Activated naive CD4-positive, alpha-beta T cell treated with anti-CD3 and anti-CD28 coated beads, Interleukin-2, amount 50 U/mL, for 24 hours (primary cell): Measurements from ENCODE around the gene ICE2.

Experiments used
- H3K27ac Mint-ChIP-seq: one replicate; pipeline ENCODE4 v1.8.0; 2021; ENCODE audit warnings: mild to moderate bottlenecking, mixed read lengths
- H3K27me3 Mint-ChIP-seq: one replicate; pipeline ENCODE4 v1.8.0; 2021; ENCODE audit warnings: mixed read lengths
- H3K36me3 Mint-ChIP-seq: one replicate; pipeline ENCODE4 v1.8.0; 2021; ENCODE audit warnings: mixed read lengths
- H3K4me1 Mint-ChIP-seq: one replicate; pipeline ENCODE4 v1.8.0; 2021; ENCODE audit warnings: mixed read lengths
- H3K4me3 Mint-ChIP-seq: one replicate; pipeline ENCODE4 v1.8.0; 2021; ENCODE audit warnings: mild to moderate bottlenecking, mixed read lengths
- H3K9me3 Mint-ChIP-seq: one replicate; pipeline ENCODE4 v1.8.0; 2021; ENCODE audit warnings: mixed read lengths

The ICE2 gene

GRCh38 chr15:60381148-60381788 lies 97.7 kb downstream of the ICE2 start:
- Mint-ChIP-seq H3K27ac (no peak overlapping the region), H3K4me1 (no peaks in the 10 kb centered on the region), H3K4me3 (no peak overlapping the region), H3K27me3 (no peaks in the 10 kb centered on the region), H3K9me3 (no peaks in the 10 kb centered on the region), H3K36me3 (peaks cover 11% of the 10 kb centered on the region)

- H3K36me3 Mint-ChIP-seq: peaks cover 11% of the 10 kb centered on the region
- H3K27ac Mint-ChIP-seq: no peak overlapping the region
- H3K4me3 Mint-ChIP-seq: no peak overlapping the region
- H3K27me3 Mint-ChIP-seq: no peaks in the 10 kb centered on the region
- no peaks in the 10 kb centered on the region for H3K9me3 Mint-ChIP-seq
- H3K4me1 Mint-ChIP-seq: no peaks in the 10 kb centered on the region
Observed at GRCh38 chr15:60379525-60380274, 99.2 kb downstream of the ICE2 start.

- no peaks in the 10 kb centered on the region for H3K9me3 Mint-ChIP-seq
- H3K4me1 Mint-ChIP-seq: no peaks in the 10 kb centered on the region
- no peaks in the 10 kb centered on the region for H3K27me3 Mint-ChIP-seq
- peaks cover 12% of the 10 kb centered on the region for H3K36me3 Mint-ChIP-seq
- H3K27ac Mint-ChIP-seq: no peak overlapping the region
- no peak overlapping the region for H3K4me3 Mint-ChIP-seq
Observed at GRCh38 chr15:60379185-60379524, 99.8 kb downstream of the ICE2 start.

GRCh38 chr15:60376677-60377095 lies 102.3 kb downstream of the ICE2 start:
- peaks cover 8% of the 10 kb centered on the region for H3K36me3 Mint-ChIP-seq

GRCh38 chr15:60375306-60375705 lies 103.6 kb downstream of the ICE2 start:
- no peaks in the 10 kb centered on the region for H3K4me1 Mint-ChIP-seq
- H3K9me3 Mint-ChIP-seq: no peaks in the 10 kb centered on the region
- H3K36me3 Mint-ChIP-seq: peaks cover 4% of the 10 kb centered on the region
- H3K27me3 Mint-ChIP-seq: no peaks in the 10 kb centered on the region
- no peak overlapping the region for H3K27ac Mint-ChIP-seq
- H3K4me3 Mint-ChIP-seq: no peak overlapping the region

More at GRCh38 chr15:60376677-60377095, 102.3 kb downstream of the ICE2 start:
- Mint-ChIP-seq H3K27ac (no peak overlapping the region), H3K27me3 (no peaks in the 10 kb centered on the region), H3K4me1 (no peaks in the 10 kb centered on the region), H3K9me3 (no peaks in the 10 kb centered on the region), H3K4me3 (no peak overlapping the region)

- Mint-ChIP-seq H3K27ac (no peak overlapping the region), H3K4me3 (no peak overlapping the region), H3K36me3 (peaks cover 4% of the 10 kb centered on the region), H3K27me3 (no peaks in the 10 kb centered on the region), H3K9me3 (no peaks in the 10 kb centered on the region), H3K4me1 (no peaks in the 10 kb centered on the region)
Observed at GRCh38 chr15:60374628-60375081, 104.3 kb downstream of the ICE2 start.

GRCh38 chr15:60374209-60374608 lies 104.7 kb downstream of the ICE2 start:
- Mint-ChIP-seq H3K4me3 (no peak overlapping the region), H3K4me1 (no peaks in the 10 kb centered on the region), H3K27ac (no peak overlapping the region), H3K9me3 (no peaks in the 10 kb centered on the region), H3K27me3 (no peaks in the 10 kb centered on the region), H3K36me3 (peaks cover 4% of the 10 kb centered on the region)

- Mint-ChIP-seq H3K4me1 (no peaks in the 10 kb centered on the region), H3K4me3 (no peak overlapping the region), H3K9me3 (no peaks in the 10 kb centered on the region), H3K36me3 (peaks cover 5% of the 10 kb centered on the region), H3K27ac (no peak overlapping the region), H3K27me3 (no peaks in the 10 kb centered on the region)
Observed at GRCh38 chr15:60373745-60374144, 105.2 kb downstream of the ICE2 start.

- H3K4me1 Mint-ChIP-seq: no peaks in the 10 kb centered on the region
- no peak overlapping the region for H3K27ac Mint-ChIP-seq
- H3K27me3 Mint-ChIP-seq: no peaks in the 10 kb centered on the region
- no peak overlapping the region for H3K4me3 Mint-ChIP-seq
- H3K36me3 Mint-ChIP-seq: peaks cover 5% of the 10 kb centered on the region
- H3K9me3 Mint-ChIP-seq: no peaks in the 10 kb centered on the region
Observed at GRCh38 chr15:60373327-60373726, 105.6 kb downstream of the ICE2 start.

GRCh38 chr15:60372756-60373155 lies 106.2 kb downstream of the ICE2 start:
- no peaks in the 10 kb centered on the region for H3K4me1 Mint-ChIP-seq
- H3K27me3 Mint-ChIP-seq: no peaks in the 10 kb centered on the region
- H3K27ac Mint-ChIP-seq: no peak overlapping the region
- H3K9me3 Mint-ChIP-seq: no peaks in the 10 kb centered on the region
- H3K36me3 Mint-ChIP-seq: peaks cover 5% of the 10 kb centered on the region
- H3K4me3 Mint-ChIP-seq: no peak overlapping the region

- H3K9me3 Mint-ChIP-seq: no peaks in the 10 kb centered on the region
- no peaks in the 10 kb centered on the region for H3K4me1 Mint-ChIP-seq
- H3K36me3 Mint-ChIP-seq: peaks cover 5% of the 10 kb centered on the region
- H3K27ac Mint-ChIP-seq: no peak overlapping the region
- H3K27me3 Mint-ChIP-seq: no peaks in the 10 kb centered on the region
- H3K4me3 Mint-ChIP-seq: no peak overlapping the region
Observed at GRCh38 chr15:60372227-60372626, 106.7 kb downstream of the ICE2 start.

- Mint-ChIP-seq H3K27ac (peak overlapping the region; percentile 17), H3K27me3 (no peaks in the 10 kb centered on the region), H3K36me3 (peaks cover 4% of the 10 kb centered on the region), H3K4me1 (no peaks in the 10 kb centered on the region), H3K4me3 (no peak overlapping the region), H3K9me3 (no peaks in the 10 kb centered on the region)
Observed at GRCh38 chr15:60371175-60372051, 107.5 kb downstream of the ICE2 start.

GRCh38 chr15:60370869-60371136 lies 108.1 kb downstream of the ICE2 start:
- H3K4me1 Mint-ChIP-seq: no peaks in the 10 kb centered on the region
- H3K4me3 Mint-ChIP-seq: no peak overlapping the region
- H3K27ac Mint-ChIP-seq: no peak overlapping the region
- H3K27me3 Mint-ChIP-seq: no peaks in the 10 kb centered on the region
- no peaks in the 10 kb centered on the region for H3K9me3 Mint-ChIP-seq
- H3K36me3 Mint-ChIP-seq: peaks cover 4% of the 10 kb centered on the region

GRCh38 chr15:60370105-60370868 lies 108.7 kb downstream of the ICE2 start:
- no peak overlapping the region for H3K27ac Mint-ChIP-seq
- no peaks in the 10 kb centered on the region for H3K27me3 Mint-ChIP-seq
- peaks cover 6% of the 10 kb centered on the region for H3K36me3 Mint-ChIP-seq
- no peak overlapping the region for H3K4me3 Mint-ChIP-seq
- no peaks in the 10 kb centered on the region for H3K9me3 Mint-ChIP-seq
- H3K4me1 Mint-ChIP-seq: no peaks in the 10 kb centered on the region

GRCh38 chr15:60369696-60370095 lies 109.2 kb downstream of the ICE2 start:
- Mint-ChIP-seq H3K4me1 (no peaks in the 10 kb centered on the region), H3K27me3 (no peaks in the 10 kb centered on the region), H3K4me3 (no peak overlapping the region), H3K36me3 (peaks cover 6% of the 10 kb centered on the region), H3K9me3 (no peaks in the 10 kb centered on the region), H3K27ac (no peak overlapping the region)
